T-cell (primary cell): ENCODE results near the gene PIM1. TPM values are rescaled to one million over a fixed set of nuclear protein-coding genes. Genes with fewer than 3 reads are reported as not detected.

Experiments used
- ATAC-seq, 4 experiments: fragments of 200-7000 bp in 3 of 4; fragments of 150-1000 bp in 1 of 4; cut with Tn5 transposase; replicated peaks in 1 of 4; 1 replicate in 3 of 4; 2 replicates in 1 of 4; pipeline ENCODE4 v1.10.0; 2021; ENCODE audit warnings: moderate library complexity in 3 of 4, mild to moderate bottlenecking in 2 of 4, moderate number of reproducible peaks in 1 of 4
- CTCF ChIA-PET, 2 donors: fragments of 300-600 bp; sonication (Branson Sonifier 250); formaldehyde crosslinking; loops; one replicate each; lab custom pipeline; 2022; ENCODE audit warnings: antibody characterized with exemption in 2 of 2; lab: Charles Lee
- POLR2A ChIA-PET, 2 donors: fragments of 300-600 bp; sonication (Branson Sonifier 250); formaldehyde crosslinking; loops; one replicate each; lab custom pipeline; 2022; ENCODE audit warnings: antibody characterized with exemption in 2 of 2; lab: Charles Lee
- DNase-seq, 35 experiments: peaks; one replicate each; pipeline versions ENCODE4 v3.0.0 to v3.0.0-alpha.2; 2013 to 2023
- H3K27ac ChIP-seq: one replicate; pipeline ENCODE4 v1.5.1; 2013; ENCODE audit warnings: low read length
- H3K27me3 ChIP-seq, 2 experiments: replicated peaks in 1 of 2; 1 replicate in 1 of 2; 2 replicates in 1 of 2; pipeline versions ENCODE4 v1.6.1 to v1.7.0; 2013; ENCODE audit warnings: low read length in 1 of 2, mixed read lengths in 1 of 2; ENCODE audit not compliant: control insufficient read depth in 2 of 2, insufficient read depth in 2 of 2; ENCODE audit errors: extremely low read depth in 1 of 2
- H3K36me3 ChIP-seq, 2 donors: 1 replicate in 1 of 2; 2 replicates in 1 of 2; pipeline versions ENCODE4 v1.6.1 to v1.7.0; 2013; ENCODE audit warnings: low read length in 1 of 2; ENCODE audit not compliant: control insufficient read depth in 2 of 2, insufficient read depth in 1 of 2; ENCODE audit errors: extremely low read depth in 1 of 2
- H3K4me1 ChIP-seq, 2 experiments: 1 replicate in 1 of 2; 2 replicates in 1 of 2; pipeline versions ENCODE4 v1.6.1 to v1.7.0; 2013; ENCODE audit warnings: low read length in 2 of 2, mixed read lengths in 1 of 2; ENCODE audit not compliant: insufficient read depth in 2 of 2, control insufficient read depth in 1 of 2; ENCODE audit errors: extremely low read depth in 1 of 2
- H3K4me3 ChIP-seq, 2 donors: 1 replicate in 1 of 2; 2 replicates in 1 of 2; pipeline versions ENCODE4 v1.5.1 to v1.7.0; 2013; ENCODE audit warnings: mild to moderate bottlenecking in 2 of 2, low read length in 1 of 2, moderate library complexity in 1 of 2; ENCODE audit not compliant: control insufficient read depth in 1 of 2; ENCODE audit errors: extremely low read depth in 1 of 2
- H3K9me3 ChIP-seq: 2 replicates; pipeline ENCODE4 v1.7.0; 2013
- H3K27ac Mint-ChIP-seq, 2 donors: one replicate each; pipeline ENCODE4 v1.8.0; 2020 to 2021; ENCODE audit warnings: mild to moderate bottlenecking in 2 of 2, mixed read lengths in 2 of 2
- H3K27me3 Mint-ChIP-seq, 2 donors: one replicate each; pipeline ENCODE4 v1.8.0; 2021 to 2022; ENCODE audit warnings: mixed read lengths in 2 of 2
- H3K36me3 Mint-ChIP-seq: one replicate; pipeline ENCODE4 v1.8.0; 2021; ENCODE audit warnings: mixed read lengths
- H3K4me1 Mint-ChIP-seq, 3 donors: one replicate each; pipeline ENCODE4 v1.8.0; 2020 to 2022; ENCODE audit warnings: mixed read lengths in 3 of 3, mild to moderate bottlenecking in 1 of 3
- H3K4me3 Mint-ChIP-seq, 3 donors: one replicate each; pipeline ENCODE4 v1.8.0; 2020 to 2022; ENCODE audit warnings: mild to moderate bottlenecking in 3 of 3, mixed read lengths in 3 of 3, moderate library complexity in 3 of 3
- H3K9me3 Mint-ChIP-seq, 3 donors: one replicate each; pipeline ENCODE4 v1.8.0; 2020 to 2022; ENCODE audit warnings: mixed read lengths in 3 of 3
- WGBS: methylation state at CpG from one replicate; pipeline ENCODE4 v1.1.5; 2013; ENCODE audit warnings: missing lambda C conversion rate; ENCODE audit not compliant: insufficient coverage; 5-methylcytosine and 5-hydroxymethylcytosine counted together
- total RNA-seq, 35 experiments: library from RNA in 6 of 35; stranded (reverse) in 6 of 35; fragments of 120-200 nt in 1 of 35; gene quantifications; one replicate each; pipeline versions ENCODE4 v1.2.1 to v1.2.4 and lab custom pipeline; 2013 to 2026

Gene PIM1
- total RNA-seq = 100 to 1,000 TPM; 225 to 334 (median 313) TPM
- total RNA-seq (2013) = 286 TPM
- total RNA-seq (lab: John Stamatoyannopoulos, UW) = 112 to 605 (median 270) reads per million in 29 experiments

DNA sequence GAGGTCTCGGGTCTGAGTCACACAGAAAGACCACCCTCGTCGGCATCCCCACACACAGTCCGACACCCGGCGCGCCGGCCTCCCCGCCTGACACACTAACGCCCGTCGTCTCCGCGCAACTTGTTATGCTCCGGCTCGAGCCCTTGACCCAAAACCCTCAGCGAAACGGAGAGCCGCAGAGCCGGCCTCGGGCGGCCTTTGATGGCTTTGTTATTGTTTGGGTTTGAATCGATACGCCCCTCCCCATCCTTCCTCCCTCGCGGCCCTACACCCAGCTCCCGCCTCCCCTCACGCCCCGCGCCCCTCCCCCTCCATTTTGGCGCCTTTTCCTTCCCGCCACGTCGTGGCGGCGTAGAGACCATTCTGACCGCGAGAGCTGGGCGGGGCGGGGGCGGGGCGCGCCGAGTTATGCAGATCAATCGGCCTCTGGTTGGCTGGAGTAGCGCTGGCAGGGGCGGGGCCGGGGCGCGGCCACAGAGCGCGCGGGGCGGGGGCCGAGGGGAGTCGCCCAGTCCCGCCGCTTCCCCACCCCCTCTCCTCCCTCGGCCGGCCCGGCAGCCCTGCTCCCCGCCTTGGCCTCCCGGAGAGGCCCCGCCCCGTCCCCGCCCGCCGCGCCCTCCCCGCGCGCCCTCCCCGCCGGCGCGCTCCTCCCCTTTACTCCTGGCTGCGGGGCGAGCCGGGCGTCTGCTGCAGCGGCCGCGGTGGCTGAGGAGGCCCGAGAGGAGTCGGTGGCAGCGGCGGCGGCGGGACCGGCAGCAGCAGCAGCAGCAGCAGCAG, at the start of gene PIM1:
TSS of gene PIM1 (plus strand) at position 657 of the 777 bp plus-strand sequence. CDS start 424 bp downstream, outside the sequence.
- ATAC-seq (peak; percentile 79 to 88 (median 82)), DNase-seq (peak; percentile 89 to 100 (median 99))
- Mint-ChIP-seq H3K9me3 (no peaks in the 10 kb centered on the region), H3K36me3 (peaks cover 36% of the 10 kb centered on the region), H3K27ac (peak within 1 kb of the TSS; percentile 95 to 99), H3K27me3 (no peaks in the 10 kb centered on the region), H3K4me1 (peaks cover 37 to 39% (median 39%) of the 10 kb centered on the region in 3 donors), H3K4me3 (peak within 1 kb of the TSS; percentile 90 to 93 (median 92))
- Histone ChIP-seq H3K4me3 (peak within 1 kb of the TSS; percentile 78 to 90), H3K9me3 (no peaks in the 10 kb centered on the region), H3K27ac (peak within 1 kb of the TSS; percentile 77), H3K27me3 (no peaks in the 10 kb centered on the region), H3K4me1 (peaks cover 19 to 36% of the 10 kb centered on the region in 2 experiments), H3K36me3 (peaks cover 0 to 31% of the 10 kb centered on the region in 2 donors)
- under 1% methylated on average over 45 of the region's 90 CpGs for WGBS
- ChIA-PET POLR2A (interaction anchor here (0.6 to 1.4 kb wide), 6 partner anchors 21 to 184 kb away, joined by 5 to 14 read pairs (median 10); partner anchors contain the start of genes TBC1D22B (in 1 of the 2) and TMEM217 (in 1 of the 2)), CTCF (interaction anchor here (0.6 to 8.6 kb wide), 16 partner anchors 35 to 944 kb away, joined by 3 to 142 read pairs (median 4); partner anchors contain the start of gene MTCH1 (in 1 of the 2))

DNA sequence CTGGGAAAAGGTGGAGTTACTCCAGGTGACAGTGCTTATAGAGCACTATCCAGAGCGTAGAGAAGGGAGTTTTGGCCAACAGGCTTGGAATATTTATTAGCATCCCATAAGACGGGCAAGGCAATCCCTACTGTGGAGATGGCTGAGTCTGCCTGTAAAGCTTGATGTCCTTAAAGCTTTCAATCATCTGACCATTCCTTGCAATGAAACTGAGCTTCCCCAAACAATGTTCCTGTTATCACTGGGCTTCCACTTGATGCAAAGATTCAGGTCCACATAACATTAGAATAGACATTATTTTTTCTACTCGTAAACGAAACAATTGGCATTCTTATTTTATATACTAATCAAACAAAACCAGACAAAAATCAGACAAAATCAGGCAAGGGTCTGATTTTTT, 48.4 kb upstream of the PIM1 start:
- peaks cover 0 to 13% of the 10 kb centered on the region in 2 experiments for H3K27me3 ChIP-seq
- POLR2A ChIA-PET = no interaction called here
- no peak overlapping the region for H3K27ac Mint-ChIP-seq

DNA sequence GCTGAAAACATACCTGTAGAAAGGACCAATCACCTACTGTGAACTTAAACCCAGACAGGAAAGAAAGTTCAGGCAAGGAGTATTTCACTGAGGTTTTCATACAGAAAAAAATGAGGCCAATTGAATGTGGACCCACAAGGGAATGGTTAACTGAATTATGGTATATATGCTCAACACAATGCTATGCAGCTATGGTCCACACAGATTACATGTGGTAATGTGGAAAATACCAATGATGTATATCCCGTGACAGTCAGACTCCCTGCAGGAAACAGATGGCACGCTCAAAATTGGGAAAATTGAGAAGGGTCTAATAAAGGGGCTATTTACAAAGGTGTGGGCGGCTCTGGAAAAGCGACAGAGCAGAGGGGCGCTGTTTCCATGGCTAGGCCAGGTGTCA, 47.1 kb upstream of the PIM1 start:
- Histone ChIP-seq H3K36me3 (no peaks in the 10 kb centered on the region), H3K27ac (no peak overlapping the region), H3K4me1 (no peaks in the 10 kb centered on the region), H3K27me3 (peaks cover 0 to 13% of the 10 kb centered on the region in 2 experiments), H3K4me3 (no peak overlapping the region), H3K9me3 (no peaks in the 10 kb centered on the region)
- DNase-seq (no peak), ATAC-seq (no peak)
- Mint-ChIP-seq H3K36me3 (no peaks in the 10 kb centered on the region), H3K4me3 (no peak overlapping the region), H3K27ac (no peak overlapping the region), H3K4me1 (peaks cover 3 to 7% (median 4%) of the 10 kb centered on the region in 3 donors), H3K27me3 (peaks cover 2 to 4% of the 10 kb centered on the region in 2 donors), H3K9me3 (no peaks in the 10 kb centered on the region)
- CTCF ChIA-PET = interaction anchor here in 1 of 2 donors (0.7 kb wide), 1 partner anchor 38 kb away, joined by 4 read pairs; no protein-coding TSS in a partner anchor
- WGBS = 92% methylated on average over 5 of the region's 5 CpGs
- POLR2A ChIA-PET = no interaction called here

More for the DNA sequence above, 48.4 kb upstream of the PIM1 start:
- Histone ChIP-seq H3K4me1 (no peaks in the 10 kb centered on the region), H3K9me3 (no peaks in the 10 kb centered on the region), H3K36me3 (no peaks in the 10 kb centered on the region), H3K27ac (no peak overlapping the region), H3K4me3 (no peak overlapping the region)
- Mint-ChIP-seq H3K9me3 (no peaks in the 10 kb centered on the region), H3K4me1 (peaks cover 3 to 7% (median 4%) of the 10 kb centered on the region in 3 donors), H3K27me3 (peaks cover 2 to 4% of the 10 kb centered on the region in 2 donors), H3K4me3 (no peak overlapping the region), H3K36me3 (no peaks in the 10 kb centered on the region)
- ATAC-seq = no peak
- CTCF ChIA-PET = no interaction called here
- no peak for DNase-seq
- WGBS = no CpG with 5 or more reads among the region's 4 CpGs

DNA sequence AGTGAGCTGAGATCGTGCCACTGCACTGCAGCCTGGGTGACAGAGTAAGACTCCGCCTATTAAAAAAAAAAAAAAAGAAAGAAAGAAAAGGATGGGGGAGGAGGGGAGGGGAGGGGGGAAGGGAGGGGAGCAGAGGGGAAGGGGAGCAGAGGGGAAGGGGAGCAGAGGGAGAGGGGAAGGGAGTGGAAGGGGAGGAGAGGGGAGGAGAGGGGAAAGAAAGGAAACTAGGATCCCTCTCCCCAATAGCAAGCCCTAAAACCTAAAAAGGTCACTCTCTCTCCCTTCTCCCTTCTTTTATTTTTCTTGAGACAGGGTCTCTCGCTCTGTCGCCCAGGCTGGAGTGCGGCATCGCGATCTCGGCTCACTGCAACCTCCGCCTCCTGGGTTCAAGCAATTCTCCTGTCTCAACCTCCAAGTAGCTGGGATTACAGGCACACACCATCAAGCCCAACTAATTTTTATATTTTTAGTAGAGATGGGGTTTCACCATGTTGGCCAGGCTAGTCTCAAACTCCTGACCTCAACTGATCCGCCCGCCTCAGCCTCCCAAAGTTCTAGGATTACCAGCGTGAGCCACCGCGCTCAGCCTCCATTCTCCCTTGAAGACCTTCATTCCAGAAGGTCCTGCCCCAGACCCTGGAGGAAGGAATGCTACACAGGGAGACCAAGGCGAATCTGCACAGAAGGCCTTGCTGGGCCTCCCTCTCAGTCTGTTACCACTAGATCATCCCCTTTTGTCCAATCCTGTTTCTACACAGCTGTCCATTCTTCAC, 45.8 kb upstream of the PIM1 start:
- DNase-seq = no peak
- no peak overlapping the region for H3K4me3 ChIP-seq
- no peaks in the 10 kb centered on the region for H3K36me3 Mint-ChIP-seq
- no peak overlapping the region for H3K27ac ChIP-seq
- H3K27ac Mint-ChIP-seq = no peak overlapping the region
- H3K4me1 ChIP-seq = no peaks in the 10 kb centered on the region
- no peak overlapping the region for H3K4me3 Mint-ChIP-seq
- peaks cover 2 to 4% of the 10 kb centered on the region in 2 donors for H3K27me3 Mint-ChIP-seq
- POLR2A ChIA-PET = no interaction called here
- CTCF ChIA-PET = no interaction called here
- peaks cover 3 to 5% (median 4%) of the 10 kb centered on the region in 3 donors for H3K4me1 Mint-ChIP-seq
- H3K36me3 ChIP-seq = no peaks in the 10 kb centered on the region
- 88% methylated on average over 1 of the region's 15 CpGs for WGBS
- H3K9me3 ChIP-seq = no peaks in the 10 kb centered on the region
- no peaks in the 10 kb centered on the region for H3K9me3 Mint-ChIP-seq
- ATAC-seq = no peak
- peaks cover 0 to 15% of the 10 kb centered on the region in 2 experiments for H3K27me3 ChIP-seq

DNA sequence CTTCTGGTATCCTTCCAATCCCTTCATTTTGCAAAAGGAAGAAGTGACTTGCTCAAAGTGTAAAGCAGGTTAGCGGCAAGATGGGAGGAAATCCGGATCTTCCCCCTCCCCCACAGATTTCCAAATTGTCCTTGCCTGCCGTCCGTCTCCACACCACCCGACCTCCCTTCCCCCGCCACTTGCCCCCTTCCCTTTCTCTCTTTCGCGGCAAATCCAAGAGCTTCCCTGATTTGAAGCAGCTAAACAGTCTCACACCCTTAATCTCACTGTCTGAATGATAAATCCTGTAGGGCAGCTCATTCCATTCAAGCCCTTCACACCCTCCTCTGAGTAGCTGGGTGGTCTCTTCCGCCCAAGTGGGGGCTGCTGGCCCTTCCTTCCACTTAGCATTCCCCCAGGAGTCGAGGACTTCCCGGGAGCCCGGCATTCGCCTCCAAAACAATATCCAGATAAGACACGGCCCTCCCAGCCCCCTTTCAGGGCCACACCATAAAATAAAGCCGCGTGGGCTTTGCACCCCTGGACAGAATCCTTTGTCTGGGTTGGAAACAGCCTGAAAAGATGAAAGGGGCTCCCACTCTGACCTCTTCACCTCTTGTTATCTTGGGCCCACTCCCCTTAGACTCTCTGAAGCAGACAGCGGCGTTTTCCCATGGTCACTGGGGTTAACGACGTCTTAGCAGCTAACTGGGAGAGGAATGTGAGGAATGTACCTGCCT, 44.0 kb upstream of the PIM1 start:
- no peaks in the 10 kb centered on the region for H3K36me3 ChIP-seq
- no peaks in the 10 kb centered on the region for H3K4me1 ChIP-seq
- WGBS = 71% methylated on average over 8 of the region's 20 CpGs
- Mint-ChIP-seq H3K36me3 (no peaks in the 10 kb centered on the region), H3K4me3 (no peak overlapping the region), H3K4me1 (peaks cover 0 to 6% (median 0%) of the 10 kb centered on the region in 3 donors), H3K27me3 (peaks cover 2 to 4% of the 10 kb centered on the region in 2 donors), H3K9me3 (no peaks in the 10 kb centered on the region), H3K27ac (no peak overlapping the region)
- no peak for DNase-seq
- no peak for ATAC-seq
- H3K27me3 ChIP-seq = peaks cover 0 to 15% of the 10 kb centered on the region in 2 experiments
- no peaks in the 10 kb centered on the region for H3K9me3 ChIP-seq
- H3K27ac ChIP-seq = no peak overlapping the region
- H3K4me3 ChIP-seq = no peak overlapping the region
- ChIA-PET POLR2A (no interaction called here), CTCF (no interaction called here)
